Natural killer cell (primary cell): Measurements from ENCODE around the gene NFASC. TPM values are rescaled to one million over a fixed set of nuclear protein-coding genes. Genes with fewer than 3 reads are reported as not detected.

Experiments
- ATAC-seq, 3 donors: fragments of 150-1000 bp in 2 of 3; fragments of 200-7000 bp in 1 of 3; cut with Tn5 transposase; 1 replicate in 1 of 3; 2 replicates in 2 of 3; pipeline ENCODE4 v1.10.0; 2021; ENCODE audit warnings: mild to moderate bottlenecking in 2 of 3, moderate library complexity in 2 of 3
- DNase-seq, 2 donors: peaks; one replicate each; pipeline versions ENCODE4 v3.0.0 to v3.0.0-alpha.2; 2013 to 2021; ENCODE audit warnings: mixed read lengths in 1 of 2
- H3K27ac ChIP-seq: one replicate; pipeline ENCODE4 v1.5.1; 2013; ENCODE audit warnings: mild to moderate bottlenecking, low read length
- H3K27me3 ChIP-seq: one replicate; pipeline ENCODE4 v1.6.1; 2013; ENCODE audit warnings: low read length; ENCODE audit not compliant: control insufficient read depth, insufficient read depth
- H3K36me3 ChIP-seq: one replicate; pipeline ENCODE4 v1.6.1; 2013; ENCODE audit warnings: low read length; ENCODE audit not compliant: control insufficient read depth, insufficient read depth
- H3K4me1 ChIP-seq: one replicate; pipeline ENCODE4 v1.6.1; 2013; ENCODE audit warnings: low read length; ENCODE audit not compliant: control insufficient read depth, insufficient read depth
- H3K4me3 ChIP-seq: one replicate; pipeline ENCODE4 v1.5.1; 2013; ENCODE audit warnings: low read length
- H3K9me3 ChIP-seq: one replicate; pipeline ENCODE4 v1.6.1; 2013; ENCODE audit warnings: low read length; ENCODE audit not compliant: control insufficient read depth, insufficient read depth
- H3K27ac Mint-ChIP-seq, 2 donors: one replicate each; pipeline ENCODE4 v1.8.0; 2022; ENCODE audit warnings: mild to moderate bottlenecking in 2 of 2, mixed read lengths in 2 of 2, moderate library complexity in 1 of 2
- H3K27me3 Mint-ChIP-seq, 2 donors: one replicate each; pipeline ENCODE4 v1.8.0; 2022; ENCODE audit warnings: low read depth in 2 of 2, mixed read lengths in 2 of 2
- H3K36me3 Mint-ChIP-seq: one replicate; pipeline ENCODE4 v1.8.0; 2022; ENCODE audit warnings: mixed read lengths
- H3K4me1 Mint-ChIP-seq, 2 donors: one replicate each; pipeline ENCODE4 v1.8.0; 2022; ENCODE audit warnings: mixed read lengths in 2 of 2
- H3K4me3 Mint-ChIP-seq: one replicate; pipeline ENCODE4 v1.8.0; 2022; ENCODE audit warnings: mild to moderate bottlenecking, moderate library complexity, mixed read lengths
- H3K9me3 Mint-ChIP-seq, 2 donors: one replicate each; pipeline ENCODE4 v1.8.0; 2022; ENCODE audit warnings: mixed read lengths in 2 of 2
- WGBS: methylation state at CpG from one replicate; pipeline ENCODE4 v1.1.7; 2013; ENCODE audit warnings: missing lambda C conversion rate; ENCODE audit not compliant: insufficient coverage; 5-methylcytosine and 5-hydroxymethylcytosine counted together
- intact Hi-C: fragments of 100-400 bp; cut with micrococcal nuclease; formaldehyde crosslinking; loops from one replicate; pipeline ENCODE4 v1.14.2; 2022
- total RNA-seq, 4 donors: library from RNA; stranded (reverse); fragments of 120-200 nt in 1 of 4; gene quantifications; one replicate each; pipeline versions ENCODE4 v1.2.3 to v1.2.4, GENCODE V29; 2013 to 2022
- TF ChIP-seq, protein P1 (sequence below): fragments of 200-600 bp; IDR thresholded peaks from one replicate; pipeline ENCODE4 v1.8.0; 2022; ENCODE audit warnings: antibody characterized with exemption

NFASC gene
- total RNA-seq, 3 donors from 2014 or later (not counting 1 experiment from before 2014, with no cell fraction given), result 0.09 to 0.27 TPM; not detected in 1

DNA sequence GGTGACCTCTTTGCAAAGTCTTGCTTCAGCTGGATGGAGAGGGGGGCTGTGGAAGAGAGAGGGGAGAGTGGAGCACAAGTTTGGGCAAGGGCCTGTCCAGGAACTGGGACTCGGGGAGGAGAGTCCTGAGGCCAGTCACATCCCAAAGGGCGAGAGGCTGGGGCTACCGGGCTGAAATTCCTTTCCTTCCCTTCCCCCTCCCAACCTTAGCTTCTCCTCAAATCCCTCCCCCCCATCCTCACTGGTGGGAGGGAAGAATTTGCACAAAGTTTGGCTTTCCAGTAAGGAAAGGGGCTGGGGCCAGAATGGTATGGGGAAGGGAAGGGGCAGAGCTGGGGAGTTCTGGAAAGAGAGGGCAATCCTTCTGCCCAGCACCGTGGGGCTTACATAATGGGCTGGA is 173.2 kb downstream of the NFASC start:
- no peaks in the 10 kb centered on the region for H3K9me3 Mint-ChIP-seq
- WGBS, result 29% methylated on average over 2 of the region's 4 CpGs
- H3K4me3 Mint-ChIP-seq, result no peak overlapping the region
- intact Hi-C loops, result no loop called here
- Histone ChIP-seq H3K36me3 (no peaks in the 10 kb centered on the region), H3K27ac (no peak overlapping the region), H3K9me3 (no peaks in the 10 kb centered on the region), H3K27me3 (peaks cover 10% of the 10 kb centered on the region), H3K4me3 (no peak overlapping the region), H3K4me1 (no peaks in the 10 kb centered on the region)
- H3K4me1 Mint-ChIP-seq, result no peaks in the 10 kb centered on the region
- no peak for ATAC-seq
- TF ChIP-seq, protein P1, sequence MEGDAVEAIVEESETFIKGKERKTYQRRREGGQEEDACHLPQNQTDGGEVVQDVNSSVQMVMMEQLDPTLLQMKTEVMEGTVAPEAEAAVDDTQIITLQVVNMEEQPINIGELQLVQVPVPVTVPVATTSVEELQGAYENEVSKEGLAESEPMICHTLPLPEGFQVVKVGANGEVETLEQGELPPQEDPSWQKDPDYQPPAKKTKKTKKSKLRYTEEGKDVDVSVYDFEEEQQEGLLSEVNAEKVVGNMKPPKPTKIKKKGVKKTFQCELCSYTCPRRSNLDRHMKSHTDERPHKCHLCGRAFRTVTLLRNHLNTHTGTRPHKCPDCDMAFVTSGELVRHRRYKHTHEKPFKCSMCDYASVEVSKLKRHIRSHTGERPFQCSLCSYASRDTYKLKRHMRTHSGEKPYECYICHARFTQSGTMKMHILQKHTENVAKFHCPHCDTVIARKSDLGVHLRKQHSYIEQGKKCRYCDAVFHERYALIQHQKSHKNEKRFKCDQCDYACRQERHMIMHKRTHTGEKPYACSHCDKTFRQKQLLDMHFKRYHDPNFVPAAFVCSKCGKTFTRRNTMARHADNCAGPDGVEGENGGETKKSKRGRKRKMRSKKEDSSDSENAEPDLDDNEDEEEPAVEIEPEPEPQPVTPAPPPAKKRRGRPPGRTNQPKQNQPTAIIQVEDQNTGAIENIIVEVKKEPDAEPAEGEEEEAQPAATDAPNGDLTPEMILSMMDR, result no peak
- no peak overlapping the region for H3K27ac Mint-ChIP-seq
- no peaks in the 10 kb centered on the region for H3K36me3 Mint-ChIP-seq
- DNase-seq, result no peak
- H3K27me3 Mint-ChIP-seq, result peaks cover 22 to 37% of the 10 kb centered on the region in 2 donors

DNA sequence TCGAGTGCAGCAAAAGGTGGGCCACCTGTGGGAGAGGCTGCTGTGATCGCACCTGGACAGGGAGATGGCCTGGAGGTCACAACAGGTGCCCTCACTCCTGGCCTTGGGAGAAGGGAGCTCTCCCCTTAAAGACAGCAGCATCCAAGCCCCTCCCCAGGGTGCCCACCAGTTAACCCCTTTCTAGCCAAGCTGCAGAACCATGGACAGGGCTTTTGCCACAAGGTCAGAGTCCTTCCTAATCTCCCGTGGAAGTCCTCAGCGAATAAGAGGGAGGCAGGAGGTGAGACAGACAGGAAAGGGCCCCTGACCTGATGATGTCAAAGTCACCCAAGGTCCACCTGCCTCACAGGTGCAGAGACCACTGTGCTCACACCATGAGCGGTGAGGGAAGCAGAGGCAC is 174.1 kb downstream of the NFASC start:
- Mint-ChIP-seq H3K4me1 (no peaks in the 10 kb centered on the region), H3K9me3 (no peaks in the 10 kb centered on the region), H3K27me3 (peaks cover 22 to 37% of the 10 kb centered on the region in 2 donors), H3K36me3 (no peaks in the 10 kb centered on the region), H3K4me3 (no peak overlapping the region), H3K27ac (no peak overlapping the region)
- TF ChIP-seq, protein P1, result no peak
- Histone ChIP-seq H3K4me3 (no peak overlapping the region), H3K9me3 (no peaks in the 10 kb centered on the region), H3K36me3 (no peaks in the 10 kb centered on the region), H3K4me1 (no peaks in the 10 kb centered on the region), H3K27ac (no peak overlapping the region), H3K27me3 (peaks cover 10% of the 10 kb centered on the region)
- intact Hi-C loops, result no loop called here
- WGBS, result 37% methylated on average over 5 of the region's 5 CpGs
- no peak for ATAC-seq
- no peak for DNase-seq

DNA sequence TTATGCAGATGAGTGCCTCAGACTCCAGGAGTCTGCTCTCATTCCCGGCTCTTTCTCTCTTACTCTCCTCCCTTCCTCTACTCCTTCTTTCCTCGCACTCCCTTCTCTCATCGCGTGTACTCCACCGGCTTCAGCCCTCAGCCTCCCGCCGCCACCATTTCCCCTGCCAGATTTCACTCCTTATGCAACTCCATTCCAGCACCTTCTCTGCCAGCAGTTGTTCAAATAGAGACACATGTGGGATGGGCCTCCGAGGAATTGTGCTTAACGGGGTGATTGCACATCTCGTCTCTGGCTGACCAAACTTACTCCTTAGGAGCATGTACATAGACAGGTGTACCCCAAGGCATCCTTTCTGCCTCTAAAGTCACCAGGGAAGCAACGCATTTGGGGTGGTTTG is 174.5 kb downstream of the NFASC start:
- H3K27ac Mint-ChIP-seq, result no peak overlapping the region
- 41% methylated on average over 11 of the region's 11 CpGs for WGBS
- TF ChIP-seq, protein P1, result no peak

DNA sequence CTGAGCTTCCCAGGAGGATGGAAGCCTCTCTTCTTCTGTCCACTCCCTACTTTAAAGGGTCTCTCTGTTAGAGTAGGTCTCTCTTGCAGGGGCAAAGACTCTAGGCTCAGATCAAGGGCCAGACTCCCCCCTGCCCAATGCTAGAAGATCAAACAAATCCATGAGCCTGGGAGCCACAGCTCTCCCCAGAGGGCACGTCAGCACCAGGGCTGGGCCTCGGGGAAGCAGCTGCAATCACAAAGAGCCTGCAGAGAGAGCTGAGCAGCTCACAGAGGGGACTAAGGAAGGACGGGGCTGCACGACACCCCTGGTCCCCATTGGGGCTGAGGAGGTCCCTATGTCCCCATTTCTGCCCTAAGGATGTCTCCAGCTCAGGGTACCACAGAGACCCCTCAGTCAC is 176.2 kb downstream of the NFASC start:
- 43% methylated on average over 4 of the region's 4 CpGs for WGBS
- no peaks in the 10 kb centered on the region for H3K9me3 ChIP-seq
- H3K4me3 Mint-ChIP-seq, result no peak overlapping the region
- H3K27ac ChIP-seq, result no peak overlapping the region
- peaks cover 16 to 27% of the 10 kb centered on the region in 2 donors for H3K27me3 Mint-ChIP-seq
- peaks cover 10% of the 10 kb centered on the region for H3K27me3 ChIP-seq
- intact Hi-C loops, result no loop called here
- ATAC-seq (no peak), DNase-seq (no peak)
- H3K9me3 Mint-ChIP-seq, result no peaks in the 10 kb centered on the region
- H3K4me1 Mint-ChIP-seq, result no peaks in the 10 kb centered on the region
- no peaks in the 10 kb centered on the region for H3K36me3 Mint-ChIP-seq
- TF ChIP-seq, protein P1, result no peak
- H3K4me1 ChIP-seq, result no peaks in the 10 kb centered on the region
- no peak overlapping the region for H3K4me3 ChIP-seq
- H3K36me3 ChIP-seq, result no peaks in the 10 kb centered on the region
- no peak overlapping the region for H3K27ac Mint-ChIP-seq

More for the DNA sequence above, 174.5 kb downstream of the NFASC start:
- intact Hi-C loops, result no loop called here
- Mint-ChIP-seq H3K27me3 (peaks cover 22 to 37% of the 10 kb centered on the region in 2 donors), H3K9me3 (no peaks in the 10 kb centered on the region), H3K4me1 (no peaks in the 10 kb centered on the region), H3K4me3 (no peak overlapping the region), H3K36me3 (no peaks in the 10 kb centered on the region)
- no peak overlapping the region for H3K4me3 ChIP-seq
- no peaks in the 10 kb centered on the region for H3K36me3 ChIP-seq
- DNase-seq (no peak), ATAC-seq (no peak)
- no peaks in the 10 kb centered on the region for H3K4me1 ChIP-seq
- no peak overlapping the region for H3K27ac ChIP-seq
- peaks cover 10% of the 10 kb centered on the region for H3K27me3 ChIP-seq
- H3K9me3 ChIP-seq, result no peaks in the 10 kb centered on the region
